LNCaP clone FGC (cell line): ENCODE data around the gene NUP210.

Source experiments
- DNase-seq: peaks from one replicate; pipeline ENCODE4 v3.0.0-alpha.2; 2011; ENCODE audit warnings: low read depth
- H3K4me3 ChIP-seq: 2 replicates; pipeline ENCODE4 v1.5.1; 2011; ENCODE audit warnings: mild to moderate bottlenecking, low read depth, low read length, control low read depth
- CTCF ChIP-seq: IDR thresholded peaks from 2 replicates; pipeline ENCODE4 v1.5.1; 2012; ENCODE audit warnings: mild to moderate bottlenecking; ENCODE audit not compliant: control insufficient read depth, insufficient read depth; ENCODE audit errors: extremely low read depth

Gene NUP210

GRCh38 chr3:13404626-13405452 is 15.3 kb downstream of the NUP210 start:
- H3K4me3 ChIP-seq = no peak overlapping the region
- TF ChIP-seq CTCF = no peak
- DNase-seq = no peak

- no peak for TF ChIP-seq CTCF
- H3K4me3 ChIP-seq = no peak overlapping the region
- no peak for DNase-seq
Observed at GRCh38 chr3:13403847-13404246, 16.3 kb downstream of the NUP210 start.

GRCh38 chr3:13403213-13403819 is 16.8 kb downstream of the NUP210 start:
- DNase-seq = no peak
- H3K4me3 ChIP-seq = no peak overlapping the region
- TF ChIP-seq CTCF = no peak

- H3K4me3 ChIP-seq = no peak overlapping the region
- no peak for TF ChIP-seq CTCF
- DNase-seq = no peak
Observed at GRCh38 chr3:13401149-13401548, 19.0 kb downstream of the NUP210 start.

- DNase-seq = no peak
- no peak for TF ChIP-seq CTCF
- no peak overlapping the region for H3K4me3 ChIP-seq
Observed at GRCh38 chr3:13400114-13400673, 19.9 kb downstream of the NUP210 start.

- TF ChIP-seq CTCF = no peak
- no peak overlapping the region for H3K4me3 ChIP-seq
- no peak for DNase-seq
Observed at GRCh38 chr3:13399603-13400002, 20.5 kb downstream of the NUP210 start.
